ENCODE measurements around the gene CDKN2C. TPM values are rescaled to one million over a fixed set of nuclear protein-coding genes. Genes with fewer than 3 reads are reported as not detected.

The CDKN2C gene
- total RNA-seq, 4 donors from 2014 or later = 3.9 to 16.3 (median 6.3) TPM

- in situ Hi-C loops (cut with MboI; ENCODE audit: low sequenced_read_pairs in 4 of 4) = no loop called here
Observed at GRCh38 chr1:51019811-51020210, 49.8 kb downstream of the CDKN2C start.

More at GRCh38 chr1:51019811-51020210, 49.8 kb downstream of the CDKN2C start:
- no peak overlapping the region for H3K4me3 ChIP-seq
- DNase-seq (no peak), ATAC-seq (no peak)
- H3K27me3 ChIP-seq = no peaks in the 10 kb centered on the region
- no peak overlapping the region for H3K27ac ChIP-seq
- H3K9me3 ChIP-seq = no peaks in the 10 kb centered on the region
- no peak for TF ChIP-seq POLR2A (IDR thresholded peaks at IDR 0.05)
- no peak for TF ChIP-seq CTCF (IDR thresholded peaks at IDR 0.05 in 4 of 5, conservative IDR thresholded peaks at IDR 0.05 in 1 of 5)
- H3K4me1 ChIP-seq = no peaks in the 10 kb centered on the region
- H3K36me3 ChIP-seq = no peaks in the 10 kb centered on the region
- intact Hi-C loops (cut with DNase I; ENCODE audit: low total_unique reads) = no loop called here

Other genes starting within 250 kb of the CDKN2C start
- gene FAF1, start 10.0 kb upstream of the CDKN2C start, total RNA-seq = 100 to 1,000 TPM in 1 of 4 donors, 10 to 100 TPM in 3; 72.0 to 107 (median 92.0) TPM
- not detected for gene C1orf185, start 132.0 kb downstream of the CDKN2C start, total RNA-seq